ENCODE measurements around the gene CADPS2. TPM values are rescaled to one million over a fixed set of nuclear protein-coding genes. Genes with fewer than 3 reads are reported as not detected.

CADPS2 gene
- total and polyA plus RNA-seq, 10 of the 15 experiments (the other 5 are each of a cell fraction or from before 2014, with no cell fraction given), result 0.05 to 7.5 (median 0.25) TPM

DNA sequence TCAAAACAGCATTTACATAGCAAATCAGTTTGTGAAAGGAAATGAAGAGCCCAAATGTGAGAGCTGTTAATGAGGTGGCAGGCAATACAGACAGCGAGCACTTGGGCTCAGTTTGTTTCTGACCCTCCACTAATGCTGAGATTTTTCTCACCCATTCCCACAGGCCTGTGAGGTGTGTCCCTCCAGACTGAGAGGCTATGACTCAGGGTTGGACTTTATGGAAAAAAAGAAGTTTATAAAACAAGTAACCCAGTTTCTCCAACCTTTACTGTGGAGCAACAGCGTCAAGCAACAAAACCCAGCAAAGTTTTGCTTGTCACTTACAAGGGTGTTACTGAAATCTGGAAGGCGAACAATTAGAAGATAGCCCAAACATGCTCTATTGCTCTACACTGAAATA lies 576.8 kb downstream of the CADPS2 start (continued):
- TF ChIP-seq SUZ12 (IDR thresholded peaks at IDR 0.05; ENCODE audit: unreplicated experiment), result no peak

DNA sequence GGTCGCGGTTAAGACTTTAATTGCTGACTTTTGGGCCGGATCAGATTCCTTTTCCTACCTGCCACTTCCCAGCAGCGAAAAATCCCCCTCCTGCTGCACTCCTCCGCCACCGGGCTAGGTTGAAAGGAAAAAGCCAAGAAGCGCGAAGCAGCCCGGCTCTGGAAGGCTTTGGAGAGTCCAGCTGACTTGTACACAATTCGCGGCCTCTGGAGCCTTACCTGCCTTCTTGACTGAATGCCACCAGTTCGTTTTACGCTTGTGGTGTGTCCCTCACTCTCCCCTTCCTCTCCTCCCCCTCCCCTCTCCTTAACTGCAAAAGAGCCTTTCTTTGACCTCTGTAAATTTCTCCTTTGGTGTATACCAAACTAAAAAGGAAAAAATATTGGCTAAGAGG lies 579.0 kb downstream of the CADPS2 start:
- in situ Hi-C loops (cut with MboI), result no loop called here
- intact Hi-C loops (cut with micrococcal nuclease; ENCODE audit: unreplicated experiment), result loop anchor here (5.0 kb wide), 1 partner anchor 220 kb away; no protein-coding TSS in a partner anchor
- 30% methylated on average over 13 of the region's 13 CpGs for WGBS (ENCODE audit: insufficient coverage, insufficient replicate concordance, low lambda C conversion rate, missing lambda C conversion rate)

More for the DNA sequence above, 579.0 kb downstream of the CADPS2 start:
- Histone ChIP-seq H3K4me1 (ENCODE audit: control insufficient read depth, insufficient read depth, low read length) (no peaks in the 10 kb centered on the region), H3K9ac (ENCODE audit: control insufficient read depth, insufficient read depth, low read length) (no peak overlapping the region), H4K20me1 (ENCODE audit: control insufficient read depth, insufficient read depth) (no peaks in the 10 kb centered on the region), H3K4me2 (ENCODE audit: control insufficient read depth, insufficient read depth) (no peak overlapping the region), H2AFZ (ENCODE audit: control insufficient read depth, low read depth, low read length) (no peak overlapping the region), H3K9me3 (replicated peaks; ENCODE audit: control insufficient read depth, insufficient read depth, low read length) (no peaks in the 10 kb centered on the region; the same call in 2 of the 3 replicates), H3K4me3 (no peak overlapping the region), H3K27ac (ENCODE audit: control insufficient read depth, insufficient read depth) (no peak overlapping the region), H3K79me2 (ENCODE audit: control insufficient read depth, insufficient read depth, low read length) (no peaks in the 10 kb centered on the region), H3K36me3 (ENCODE audit: control insufficient read depth in 2 of 2, insufficient read depth in 2 of 2, low read length in 1 of 2) (no peaks in the 10 kb centered on the region), H3K27me3 (replicated peaks in 1 of 2; ENCODE audit: control insufficient read depth in 2 of 2, insufficient read depth in 2 of 2, low read length in 1 of 2) (peaks cover 7 to 21% of the 10 kb centered on the region in 2 experiments)
- RAD21 ChIA-PET (ENCODE audit: unreplicated experiment), result no interaction called here
- BruUV-seq (replicated peaks), result no TSS peak
- no peak for ATAC-seq
- POLR2A ChIA-PET, result no interaction called here
- FAIRE-seq, result no peak
- no peak for TF ChIP-seq POU2F2 (IDR thresholded peaks at IDR 0.05; ENCODE audit: borderline replicate concordance, low read depth, low read length)
- TF ChIP-seq MYC (IDR thresholded peaks at IDR 0.05; ENCODE audit: insufficient read depth, insufficient read length, insufficient replicate concordance, low read length, severe bottlenecking), result no peak
- TF ChIP-seq RBBP5 (conservative IDR thresholded peaks at IDR 0.05), result no peak
- TF ChIP-seq WRNIP1 (IDR thresholded peaks at IDR 0.05; ENCODE audit: borderline replicate concordance, low read depth, low read length), result no peak
- no peak for TF ChIP-seq STAT1 (conservative IDR thresholded peaks at IDR 0.05)
- no peak for TF ChIP-seq NFIC (IDR thresholded peaks at IDR 0.05; ENCODE audit: low read depth, low read length)
- no peak for TF ChIP-seq RELB (IDR thresholded peaks at IDR 0.05; ENCODE audit: low read depth)
- TF ChIP-seq ZSCAN29 (IDR thresholded peaks at IDR 0.05), result no peak
- no peak for TF ChIP-seq CREM (IDR thresholded peaks at IDR 0.05; ENCODE audit: low read depth)
- TF ChIP-seq BHLHE40 (IDR thresholded peaks at IDR 0.05; ENCODE audit: borderline replicate concordance in 1 of 2, low read depth in 2 of 2, low read length in 1 of 2), result no peak
- TF ChIP-seq CHD1 (IDR thresholded peaks at IDR 0.05; ENCODE audit: low read depth, low read length), result no peak
- TF ChIP-seq ZBED1 (IDR thresholded peaks at IDR 0.05; ENCODE audit: borderline replicate concordance), result no peak
- TF ChIP-seq SMC3 (IDR thresholded peaks at IDR 0.05; ENCODE audit: borderline replicate concordance, low read length), result no peak
- TF ChIP-seq RFX5 (IDR thresholded peaks at IDR 0.05; ENCODE audit: low read depth, low read length), result no peak
- TF ChIP-seq RELA (IDR thresholded peaks at IDR 0.05; ENCODE audit: borderline replicate concordance, partially characterized antibody), result no peak
- TF ChIP-seq SPI1 (IDR thresholded peaks at IDR 0.05; ENCODE audit: borderline replicate concordance, insufficient read depth, low read depth, low read length), result no peak
- TF ChIP-seq NRF1 (conservative IDR thresholded peaks at IDR 0.05; ENCODE audit: low read depth, low read length), result no peak
- no peak for TF ChIP-seq MYB (IDR thresholded peaks at IDR 0.05; ENCODE audit: borderline replicate concordance, low read depth, low read length)
- no peak for TF ChIP-seq SP1 (IDR thresholded peaks at IDR 0.05; ENCODE audit: low read depth, low read length)
- no peak for DNase-seq (ENCODE audit: low read depth, low spot score)
- SMC1A ChIA-PET (ENCODE audit: uncharacterized antibody, unreplicated experiment), result no interaction called here
- CTCF ChIA-PET, result no interaction called here
